ENCODE results near the gene TMEM200B.

GRCh38 chr1:29171089-29171488 is 47.4 kb upstream of the TMEM200B start:
- TF ChIP-seq CTCF (IDR thresholded peaks at IDR 0.05 in 8 of 11, conservative IDR thresholded peaks at IDR 0.05 in 3 of 11) = no peak
- TF ChIP-seq POLR2AphosphoS5 (IDR thresholded peaks at IDR 0.05) = no peak
- TF ChIP-seq POLR2A (IDR thresholded peaks at IDR 0.05) = no peak

Data from spleen (tissue), 7 donors.